Fibroblast of pulmonary artery (primary cell): Measurements from ENCODE around the gene COMMD10.

Experiments used
- DNase-seq: peaks from one replicate; pipeline ENCODE4 v3.0.0-alpha.2; 2010; ENCODE audit warnings: low read depth
- H3K4me3 ChIP-seq: replicated peaks from 2 replicates; pipeline ENCODE4 v1.5.1; 2011; ENCODE audit warnings: low read depth, mild to moderate bottlenecking, control low read depth, low read length, moderate library complexity
- CTCF ChIP-seq: IDR thresholded peaks from 2 replicates; pipeline ENCODE4 v1.5.1; 2011; ENCODE audit warnings: mild to moderate bottlenecking, control low read depth, low read length, inconsistent platforms; ENCODE audit errors: missing control alignments

The COMMD10 gene

DNA sequence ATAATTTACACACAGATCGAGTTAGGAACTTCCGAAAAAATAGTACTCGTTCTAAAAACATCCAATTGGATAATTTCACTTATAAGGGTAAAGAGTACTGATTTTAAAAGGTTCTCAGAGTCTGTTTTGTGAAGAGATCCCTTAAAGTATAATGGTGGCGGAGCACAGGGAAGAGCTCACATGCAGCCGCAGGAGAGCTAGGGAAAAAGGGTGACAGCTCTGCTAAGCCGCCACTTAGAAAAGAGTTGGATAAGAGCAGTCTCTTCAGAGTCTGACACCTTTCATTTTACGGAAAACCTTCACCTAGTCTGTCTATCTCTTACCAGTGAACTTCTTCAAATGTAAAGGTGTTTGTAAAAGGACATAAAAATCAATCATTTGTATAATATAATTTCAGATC, 149.9 kb downstream of the COMMD10 start:
- no peak overlapping the region for H3K4me3 ChIP-seq
- DNase-seq = no peak
- TF ChIP-seq CTCF = no peak

- TF ChIP-seq CTCF = peak; percentile 32
- H3K4me3 ChIP-seq = no peak overlapping the region
- DNase-seq = peak; percentile 6
These were observed 153.2 kb downstream of the COMMD10 start for GRCh38 chr5:116237917-116238500.

DNA sequence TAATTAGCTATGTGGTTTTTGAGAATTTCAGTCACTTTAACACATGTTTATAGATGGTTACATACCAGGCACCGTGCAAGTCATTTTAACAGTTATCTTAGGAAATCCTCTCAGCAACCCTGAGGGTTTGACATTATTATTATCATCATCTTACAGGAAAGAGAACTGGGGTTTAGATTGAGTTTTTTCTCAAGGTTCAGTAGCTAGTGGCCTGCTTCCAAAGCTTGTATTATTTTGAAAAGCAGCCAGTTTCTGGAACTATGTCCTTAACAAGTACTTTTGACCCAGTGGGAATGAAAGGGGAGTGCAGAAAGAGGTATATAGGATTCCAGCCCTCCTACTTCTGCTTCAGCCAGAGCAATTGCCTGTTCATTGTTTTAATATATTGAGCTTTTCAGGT, 157.5 kb downstream of the COMMD10 start:
- no peak for TF ChIP-seq CTCF
- peak; percentile 58 for DNase-seq
- no peak overlapping the region for H3K4me3 ChIP-seq

- no peak for DNase-seq
- no peak overlapping the region for H3K4me3 ChIP-seq
- TF ChIP-seq CTCF = no peak
These were observed 163.6 kb downstream of the COMMD10 start for GRCh38 chr5:116248432-116248831.

DNA sequence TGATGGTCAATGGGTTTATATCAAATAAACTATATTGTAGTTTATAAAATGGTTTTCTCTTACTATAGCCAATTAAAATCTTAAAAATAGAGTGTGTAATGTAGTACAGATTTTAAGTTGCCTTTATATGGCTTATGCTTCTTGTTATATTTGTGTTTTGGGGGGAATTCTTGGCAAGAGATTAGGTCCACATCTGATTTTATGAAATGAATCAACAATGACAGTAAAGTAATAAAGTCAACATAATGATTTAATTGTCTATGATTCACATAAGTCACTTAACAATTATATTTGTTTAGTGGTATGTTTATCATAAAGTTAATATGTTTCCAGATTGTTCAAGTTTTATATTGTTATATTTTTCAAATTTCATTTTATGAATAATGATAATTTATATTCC, 164.8 kb downstream of the COMMD10 start:
- TF ChIP-seq CTCF = no peak
- DNase-seq = no peak
- H3K4me3 ChIP-seq = no peak overlapping the region

- no peak for DNase-seq
- no peak for TF ChIP-seq CTCF
- H3K4me3 ChIP-seq = no peak overlapping the region
These were observed 171.9 kb downstream of the COMMD10 start for GRCh38 chr5:116256717-116257116.

GRCh38 chr5:116265471-116265870, 180.6 kb downstream of the COMMD10 start:
- TF ChIP-seq CTCF = no peak
- no peak for DNase-seq
- no peak overlapping the region for H3K4me3 ChIP-seq
